Activated CD8-positive, alpha-beta memory T cell treated with anti-CD3 and anti-CD28 coated beads for 4 hours (primary cell): ENCODE measurements around the gene RECQL.
A peak's percentile ranks its signal among the peaks of the same experiment; 100 is the strongest.
"Not testable (repeated sequence)": the region's sequence is repeated elsewhere in the genome, so short reads cannot be mapped to it uniquely, and the experiment has no call there.

Experiments
- DNase-seq, 2 donors: peaks; one replicate each; pipeline ENCODE4 v3.0.0-alpha.2; 2020; ENCODE audit warnings: low read depth in 2 of 2

RECQL gene

DNA sequence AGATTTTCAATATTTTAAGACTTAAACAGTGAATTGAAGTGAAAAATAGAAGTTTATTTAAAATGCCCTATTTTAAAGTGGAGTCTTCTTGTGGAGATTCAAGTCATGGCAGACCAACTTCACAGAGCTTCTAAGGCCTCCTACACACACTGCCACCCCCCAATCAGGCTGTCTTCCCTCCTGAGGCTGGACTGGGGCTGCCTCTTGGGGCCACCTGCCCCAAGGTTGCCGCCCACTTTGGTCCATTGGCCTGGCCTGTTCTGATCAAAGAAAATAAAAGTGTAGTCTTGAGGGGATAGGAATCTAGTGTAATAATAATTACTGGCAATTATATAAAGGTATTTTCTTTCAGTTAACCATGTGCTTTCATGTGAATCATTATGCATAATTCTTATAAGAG is 1.4 kb upstream of the RECQL start:
- DNase-seq: no peak

DNA sequence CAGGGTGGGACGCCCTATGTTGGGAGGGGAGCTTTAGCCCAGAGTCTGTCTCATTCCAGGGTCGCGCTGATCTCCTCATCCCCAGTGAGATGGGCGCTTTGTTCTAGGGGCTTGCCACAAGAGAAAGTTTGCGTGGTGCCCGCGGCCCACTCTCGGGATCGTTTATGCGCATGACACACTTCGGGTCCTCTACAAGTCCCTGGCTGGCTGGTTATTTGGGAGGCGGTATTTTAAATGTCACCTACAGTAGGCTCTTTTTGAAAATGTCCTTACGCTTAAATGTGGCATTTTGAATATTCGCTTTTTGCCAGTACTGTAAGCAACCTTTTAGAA is 695 bp upstream of the RECQL start:
- DNase-seq: peak; percentile 5 to 19

DNA sequence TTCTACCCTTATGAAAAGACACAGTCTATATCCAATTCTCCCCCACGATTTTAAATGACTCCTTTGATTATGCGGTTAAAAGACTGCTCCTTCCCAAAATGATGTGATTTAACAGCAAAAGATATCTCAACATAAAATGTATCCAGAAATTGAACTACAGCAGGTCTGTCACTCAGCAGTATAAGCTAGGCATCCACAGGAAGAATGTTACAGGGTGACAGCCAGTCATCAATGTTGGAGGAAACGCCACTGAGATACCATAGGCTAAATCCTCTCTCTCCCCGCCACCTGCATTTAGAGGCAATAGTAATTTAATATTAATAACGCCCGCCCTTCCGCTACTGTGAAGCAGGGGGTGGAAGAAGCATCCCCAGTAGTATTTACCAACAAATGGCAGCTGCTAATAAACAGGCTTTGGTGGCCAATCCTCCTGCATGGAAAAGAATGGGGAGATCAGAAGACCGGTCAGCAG is 613 bp downstream of the RECQL start:
- no peak for DNase-seq

DNA sequence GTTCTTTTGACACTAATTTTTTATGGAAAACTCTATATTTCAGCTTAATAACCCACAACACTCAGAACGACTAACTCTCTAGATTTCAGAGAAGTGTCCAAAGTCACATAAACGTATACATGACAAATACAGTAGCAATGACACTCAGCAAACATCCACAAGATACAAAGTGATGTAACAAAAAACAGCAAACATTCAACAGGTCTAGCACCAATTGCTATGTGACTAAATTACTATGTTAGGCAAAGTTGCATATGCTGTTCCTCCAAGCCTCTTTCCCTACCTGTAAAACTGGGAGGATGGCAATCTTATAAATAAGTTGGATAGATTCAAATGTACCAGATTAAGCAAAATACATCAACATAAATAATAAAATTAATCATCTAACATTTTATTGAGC is 1.7 kb downstream of the RECQL start:
- DNase-seq: no peak

DNA sequence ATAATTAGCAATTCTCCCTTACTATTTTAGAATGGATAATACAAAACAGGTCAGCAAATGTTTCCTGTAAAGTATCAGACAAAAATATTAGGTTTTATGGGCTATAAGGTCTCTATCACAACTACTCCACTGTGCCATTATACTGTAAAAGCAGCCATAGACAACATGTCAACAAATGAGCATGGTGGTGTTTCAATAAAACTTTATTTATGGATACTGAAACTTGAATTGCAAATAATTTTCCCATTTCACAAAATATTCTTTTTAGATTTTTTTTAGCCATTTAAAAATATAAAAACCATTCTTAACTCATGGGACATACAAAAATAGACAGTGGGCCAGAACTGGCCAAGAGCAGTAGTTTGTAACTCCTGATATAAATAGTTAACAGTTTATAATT is 15.4 kb downstream of the RECQL start:
- no peak for DNase-seq

DNA sequence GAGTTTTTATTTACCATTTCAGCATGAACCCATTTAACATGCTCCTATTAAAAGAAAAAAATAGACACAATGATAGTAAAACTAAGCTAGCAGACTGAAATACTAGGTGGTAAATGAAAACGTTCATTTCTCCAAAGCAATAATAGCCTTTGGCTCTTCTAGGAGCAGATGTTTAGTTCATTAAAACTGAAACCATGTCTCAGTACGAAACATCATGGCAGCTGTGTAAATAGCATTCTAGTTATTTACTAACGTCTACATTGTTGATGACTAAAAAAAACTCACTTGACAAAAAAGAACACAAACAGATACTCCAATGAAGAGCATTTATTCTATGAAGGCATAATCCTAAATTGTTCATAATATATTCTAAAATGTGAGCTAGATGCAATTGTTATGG is 17.9 kb downstream of the RECQL start:
- no peak for DNase-seq

DNA sequence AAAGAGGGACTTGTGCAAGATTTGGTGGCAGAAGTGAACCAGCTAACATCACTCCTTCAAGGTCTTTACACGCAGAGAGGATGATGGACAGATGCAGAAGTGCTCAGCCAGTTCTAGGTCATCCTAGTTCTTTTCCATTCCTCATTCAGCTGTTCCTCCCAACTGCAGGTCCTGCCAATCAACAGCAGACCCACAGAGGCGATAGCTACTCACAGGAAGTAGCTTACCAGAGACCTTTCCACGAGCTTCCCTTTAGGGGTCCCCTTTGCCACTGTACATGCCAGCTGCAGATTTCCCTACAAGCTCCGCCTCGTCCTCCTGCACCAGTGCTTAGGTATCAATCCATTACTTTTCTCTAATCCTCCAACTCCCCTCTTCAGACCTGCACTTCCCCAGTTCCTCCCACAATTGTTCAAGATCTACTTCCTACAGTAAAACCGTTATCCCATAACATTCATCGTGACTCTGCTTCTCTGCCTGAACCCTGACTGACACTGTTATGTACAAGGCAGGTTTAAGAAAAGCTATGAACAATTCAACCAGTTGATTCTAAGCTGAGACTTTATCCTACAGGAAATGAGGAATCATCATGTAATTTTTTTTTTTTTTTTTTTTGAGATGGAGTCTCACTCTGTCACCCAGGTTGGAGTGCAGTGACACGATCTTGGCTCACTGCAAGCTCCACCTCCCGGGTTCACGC is 22.5 kb downstream of the RECQL start:
- no peak for DNase-seq

DNA sequence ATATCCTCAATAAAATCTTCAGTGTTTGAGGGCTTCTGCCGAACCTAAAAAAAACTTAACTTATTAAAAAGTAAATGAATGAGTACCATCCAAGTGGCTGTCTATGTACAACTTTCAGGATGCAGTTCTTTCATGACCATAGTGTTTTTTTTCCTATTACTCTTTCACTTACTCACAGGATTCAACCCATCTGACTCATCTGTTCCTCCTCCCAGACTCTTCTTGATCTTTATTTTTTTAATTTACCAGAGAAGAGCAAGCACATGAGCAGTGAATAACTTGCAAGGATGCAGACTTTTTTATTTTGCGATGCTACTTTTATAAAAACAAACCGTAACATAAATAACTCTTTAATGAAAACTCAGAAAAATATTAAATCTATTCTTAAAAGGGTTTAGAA is 24.5 kb downstream of the RECQL start:
- DNase-seq: no peak

DNA sequence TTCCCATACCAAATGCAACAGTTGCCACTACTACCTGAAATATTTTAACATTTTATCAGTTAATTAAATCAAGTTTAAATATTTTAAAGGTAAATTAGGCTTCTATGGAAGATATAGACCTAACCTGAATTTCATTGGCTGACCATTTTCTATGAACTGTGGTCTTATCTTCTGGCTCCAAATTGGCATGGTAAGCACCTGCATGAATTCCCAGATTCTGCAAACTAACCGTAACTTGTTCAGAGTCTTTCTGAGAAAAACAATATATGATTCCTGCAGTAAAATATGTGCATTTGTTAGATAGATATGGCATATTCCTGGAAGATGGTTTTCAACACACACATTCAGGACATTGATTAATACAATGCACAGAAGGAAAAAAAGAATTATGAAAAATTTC is 25.9 kb downstream of the RECQL start:
- no peak for DNase-seq

DNA sequence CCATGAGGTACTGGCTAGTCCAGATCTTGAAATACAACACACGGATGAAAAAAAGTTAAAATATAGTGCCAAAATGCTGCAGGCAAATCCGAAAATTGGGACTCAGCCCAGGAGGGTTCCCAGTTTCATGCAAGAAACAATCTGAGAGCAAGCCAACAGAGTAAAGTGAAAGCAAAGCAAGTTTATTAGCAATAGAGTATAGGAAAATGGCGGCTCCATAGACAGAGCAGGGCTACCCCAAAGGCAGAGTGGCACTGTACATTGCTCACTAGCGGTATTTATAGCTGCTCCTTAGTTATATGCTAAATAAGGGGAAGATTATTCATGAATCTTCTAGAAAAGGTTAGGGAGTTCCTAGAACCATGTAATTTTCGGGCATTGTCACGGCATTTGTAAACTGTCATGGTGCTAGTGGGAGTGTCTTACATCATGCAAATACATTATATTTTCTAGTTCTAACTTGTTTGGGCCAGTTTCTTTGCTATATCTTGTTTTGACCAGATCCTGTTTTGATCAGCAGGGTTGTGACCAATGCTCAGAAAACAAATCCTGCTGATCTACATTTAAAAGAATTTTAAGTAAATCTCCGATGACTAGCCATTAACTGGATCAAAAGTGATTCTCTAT is 29.1 kb downstream of the RECQL start:
- no peak for DNase-seq

DNA sequence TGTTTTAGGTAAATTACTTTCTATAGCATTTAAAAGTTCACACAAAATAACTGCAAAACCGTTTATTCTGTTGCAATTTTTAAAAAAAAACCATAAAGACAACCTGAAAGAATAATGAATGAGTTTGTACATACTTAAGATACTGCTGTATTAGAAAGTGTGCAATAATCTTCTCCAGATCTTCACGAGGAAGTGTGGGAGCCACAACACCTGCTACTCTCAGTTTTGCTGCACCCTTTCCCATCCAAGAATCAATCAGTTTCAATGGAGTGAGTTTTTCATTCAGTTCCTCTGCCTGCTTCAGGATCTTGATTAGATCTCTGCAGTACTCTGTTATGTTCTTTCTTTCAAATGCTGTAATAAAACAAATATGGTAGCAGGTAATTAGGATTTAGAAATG is 30.1 kb downstream of the RECQL start:
- DNase-seq: no peak

DNA sequence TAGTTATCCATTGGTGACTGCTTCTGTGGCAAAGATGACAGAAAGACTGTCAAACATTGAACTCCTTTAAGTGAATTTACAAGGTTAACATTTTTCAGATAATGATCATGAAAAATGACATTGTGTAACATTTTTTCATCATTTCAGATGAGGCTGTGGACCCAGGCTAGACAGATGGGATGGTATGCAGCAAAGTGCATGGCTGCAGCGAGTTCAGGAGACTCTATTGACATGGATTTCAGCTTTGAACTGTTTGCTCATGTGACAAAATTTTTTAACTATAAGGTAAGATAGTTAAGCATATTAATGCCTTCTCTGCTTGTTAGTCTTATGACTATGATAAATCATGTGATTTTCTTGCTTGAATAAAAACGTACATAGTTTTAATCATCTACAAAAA is 34.1 kb downstream of the RECQL start:
- DNase-seq: not testable (repeated sequence)

DNA sequence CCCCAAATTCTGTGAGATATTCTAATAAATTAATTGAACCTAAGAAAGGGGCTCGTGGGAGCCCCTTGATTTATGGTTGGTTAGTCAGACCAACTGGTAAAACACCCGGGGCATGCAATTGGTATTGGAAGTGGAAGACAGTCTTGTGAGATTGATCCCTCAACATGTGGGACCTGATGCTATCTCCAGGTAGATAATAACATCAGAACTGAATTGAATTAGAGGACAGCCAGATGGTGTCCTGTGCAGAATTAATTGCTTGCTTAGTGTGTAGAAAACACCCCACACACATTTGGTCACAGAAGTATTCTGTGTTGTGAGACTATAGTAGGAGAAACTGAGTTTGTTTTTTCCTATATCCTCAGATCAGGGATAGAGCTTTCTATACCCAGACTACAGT is 42.0 kb downstream of the RECQL start:
- no peak for DNase-seq

DNA sequence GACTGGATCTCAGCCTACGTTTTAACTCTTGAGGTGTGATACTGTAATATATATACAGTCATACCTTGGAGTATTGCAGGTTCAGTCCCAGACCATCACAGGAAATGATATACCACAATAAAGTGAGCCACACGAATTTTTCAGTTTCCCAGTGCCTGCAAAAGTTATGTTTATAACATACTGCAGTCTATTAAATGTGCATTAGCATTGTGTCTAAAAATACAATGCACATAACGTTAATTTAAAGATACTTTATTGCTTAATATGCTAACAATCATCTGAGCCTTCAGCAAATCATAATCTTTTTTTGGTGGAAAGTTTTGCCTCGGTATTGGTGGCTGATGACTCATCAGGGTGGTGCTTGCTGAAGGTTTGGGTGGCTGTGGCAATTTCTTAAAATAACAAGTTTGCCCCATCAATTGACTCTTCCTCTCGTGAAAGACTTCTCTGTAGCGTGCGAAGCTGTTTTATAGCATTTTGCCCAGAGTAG is 45.1 kb downstream of the RECQL start:
- peak in 1 of 2 donors; percentile 10 for DNase-seq

DNA sequence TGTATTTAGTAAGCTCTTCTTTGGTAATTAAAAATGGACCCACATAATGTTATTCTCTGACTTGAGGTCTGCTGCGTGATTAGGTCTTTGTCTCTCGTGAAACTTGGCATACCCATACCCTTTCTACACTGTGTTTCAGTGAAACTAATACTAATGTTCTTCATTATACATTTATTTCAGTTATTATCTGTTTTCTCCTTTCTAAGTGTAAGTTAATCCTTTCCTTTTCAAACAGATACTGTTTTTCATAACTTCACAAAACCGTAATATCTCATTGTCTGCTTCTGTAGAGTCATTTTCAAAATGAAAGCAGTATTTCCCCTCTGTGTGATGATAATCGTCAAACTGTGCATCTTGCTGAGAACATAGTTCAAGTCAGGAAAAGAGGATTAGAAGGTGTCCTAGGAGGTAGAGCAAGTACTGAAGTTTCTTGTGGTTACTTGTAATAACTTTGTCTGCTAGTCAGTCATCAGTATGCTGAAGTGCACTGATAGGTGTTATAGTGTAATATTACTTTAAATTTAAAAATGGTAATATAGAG is 48.1 kb downstream of the RECQL start:
- DNase-seq: no peak

DNA sequence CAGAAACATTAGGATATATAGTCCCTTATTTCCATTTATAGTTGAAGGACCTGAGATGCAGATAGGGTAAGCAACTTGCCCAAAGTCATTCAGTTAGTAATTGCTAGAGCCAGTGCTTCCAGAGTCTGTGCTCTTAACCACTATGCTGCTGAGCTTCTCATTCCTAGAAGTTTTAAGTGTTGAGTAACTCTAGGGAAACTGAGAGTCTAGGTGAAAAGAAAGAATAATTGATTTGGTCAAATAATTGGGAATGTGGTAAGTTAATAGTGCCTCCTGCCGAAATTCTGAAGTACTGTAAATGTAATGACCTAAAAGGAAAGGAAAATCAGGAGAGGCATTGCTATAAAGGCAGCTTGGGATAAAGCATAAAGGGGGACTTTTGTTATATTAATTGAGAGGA is 49.9 kb downstream of the RECQL start:
- no peak for DNase-seq

DNA sequence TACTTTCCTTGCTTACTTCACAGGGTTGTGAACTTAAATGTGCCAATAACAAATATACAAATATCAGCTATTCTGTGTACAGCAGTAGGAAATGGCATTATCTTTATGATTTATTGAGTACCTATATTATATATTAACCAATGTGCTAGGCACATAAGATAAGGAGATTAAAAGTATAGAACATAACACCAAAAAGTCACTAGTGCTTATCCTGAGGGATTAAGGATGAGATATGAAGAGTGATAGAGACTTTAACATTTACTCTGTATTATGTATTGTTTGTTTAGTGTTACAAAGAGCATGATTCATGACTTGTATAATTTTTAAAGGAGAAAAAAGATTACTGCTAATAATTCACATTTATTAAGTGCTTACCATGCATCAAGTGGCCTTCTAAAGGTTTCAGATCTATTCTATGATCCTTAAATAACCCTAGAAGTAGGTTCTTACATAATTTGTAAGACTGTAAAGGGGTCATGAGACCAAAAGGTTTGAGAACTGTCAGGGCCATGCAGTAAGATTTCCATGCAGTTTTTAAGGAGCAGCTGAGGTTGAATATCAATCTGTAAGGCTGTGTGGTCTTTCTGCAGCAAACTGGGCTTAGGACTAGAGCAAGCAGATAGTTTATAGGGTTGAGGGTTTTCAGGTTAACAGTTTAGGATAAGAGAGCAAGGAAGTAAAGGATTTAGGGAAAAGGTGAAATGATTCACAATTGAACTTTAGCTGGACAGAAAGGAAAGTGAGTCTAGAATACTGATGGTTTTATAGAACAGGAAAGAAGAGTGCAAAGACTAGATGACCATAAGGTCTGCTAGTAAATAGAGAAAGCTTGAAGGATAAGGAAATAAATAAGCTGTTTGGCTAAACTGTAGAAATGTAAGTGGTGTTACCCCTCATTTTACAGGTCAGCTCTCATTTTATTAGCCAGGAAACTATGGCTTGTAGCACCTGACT is 57.0 kb downstream of the RECQL start:
- no peak for DNase-seq

DNA sequence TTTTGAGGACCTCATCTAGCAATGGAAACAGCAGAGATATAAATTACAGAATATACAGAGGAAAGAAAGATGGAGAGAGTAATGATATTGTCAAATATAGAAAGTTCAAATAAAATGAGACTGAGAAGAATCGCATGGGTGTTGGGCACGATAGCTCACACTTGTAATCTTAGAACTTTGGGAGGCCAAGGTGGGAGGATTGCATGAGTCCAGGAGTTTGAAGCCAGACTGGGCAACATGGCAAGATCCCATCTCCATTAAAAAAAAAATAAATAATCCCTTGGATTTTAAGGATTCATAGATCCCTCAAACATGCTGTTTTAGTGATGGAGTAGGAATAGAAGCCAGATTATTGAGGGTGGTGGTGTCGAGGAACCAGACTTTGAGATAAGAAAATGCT is 62.1 kb downstream of the RECQL start:
- DNase-seq: no peak

DNA sequence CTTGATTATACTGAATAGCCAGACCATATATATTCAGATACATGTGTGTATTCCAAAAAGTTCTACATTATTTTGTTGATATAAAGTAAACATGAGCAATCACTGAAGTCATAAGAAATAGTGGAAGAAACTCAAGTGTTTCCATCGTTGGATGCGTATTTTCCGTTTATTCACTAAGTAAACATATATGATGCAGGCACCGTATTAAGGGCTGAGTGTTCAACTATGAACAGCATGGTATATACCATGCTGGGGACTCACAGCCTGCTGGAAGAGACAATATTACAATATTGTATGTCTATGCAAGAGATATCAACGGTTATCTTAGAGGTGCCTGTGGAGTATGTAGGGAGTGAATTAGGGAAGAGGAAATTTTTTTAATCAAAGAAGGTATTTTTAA is 62.8 kb downstream of the RECQL start:
- DNase-seq: no peak

DNA sequence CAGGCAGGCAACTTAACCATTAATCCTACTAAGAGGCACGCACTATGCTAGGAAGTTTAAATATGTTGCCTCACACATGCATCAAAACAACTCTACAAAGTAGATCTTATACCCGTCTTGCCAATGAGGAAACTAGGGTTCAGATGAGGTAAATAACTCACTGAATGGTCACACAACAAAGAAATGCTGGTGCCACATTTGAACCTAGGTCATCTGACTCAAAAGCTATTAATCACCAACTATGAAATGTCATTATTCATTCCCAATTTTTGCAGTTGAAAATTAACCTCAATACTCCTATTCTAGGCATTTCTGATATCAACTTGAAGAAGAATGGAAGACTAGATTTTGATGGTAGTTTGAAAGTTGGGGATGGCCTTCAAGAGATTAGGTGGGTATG is 66.7 kb downstream of the RECQL start:
- no peak for DNase-seq

DNA sequence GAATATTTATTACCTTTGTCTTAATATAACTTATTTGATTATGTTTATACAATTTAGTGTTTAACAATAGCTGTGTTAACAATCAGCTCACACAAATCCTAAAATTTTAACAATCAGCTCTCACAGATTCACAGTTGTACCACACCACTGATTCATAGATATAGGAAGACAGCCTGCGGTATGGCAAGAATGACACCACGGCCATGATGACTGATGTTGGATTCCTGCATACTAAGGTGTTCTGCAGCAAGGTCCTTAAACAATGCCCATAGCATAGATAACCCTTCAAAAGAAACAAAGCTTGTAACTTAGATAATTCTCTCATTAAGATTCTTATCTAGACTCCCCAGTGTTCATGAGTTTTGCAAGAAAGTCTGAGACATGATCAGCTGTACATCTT is 67.9 kb downstream of the RECQL start:
- no peak for DNase-seq

DNA sequence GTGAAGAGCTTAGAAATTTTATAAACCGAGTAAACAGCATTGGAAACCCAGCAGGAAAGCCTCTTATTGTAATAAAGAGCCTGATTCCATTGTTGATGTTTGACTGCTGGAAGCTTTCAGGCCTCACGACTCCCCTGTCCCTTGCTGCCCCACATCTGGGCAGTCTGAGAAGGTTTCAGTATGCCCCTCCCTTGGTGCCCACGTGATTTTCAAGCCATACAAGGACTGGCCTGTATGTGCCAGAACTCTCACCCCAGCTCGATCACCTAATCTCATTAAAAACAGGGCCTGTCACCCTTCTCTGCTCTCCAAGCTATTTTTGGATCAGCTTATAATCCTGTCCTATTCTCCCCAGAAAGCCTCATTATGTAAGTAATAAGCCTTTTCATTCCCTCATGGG is 71.4 kb downstream of the RECQL start:
- no peak for DNase-seq
